Body of pancreas (tissue), 4 donors: ENCODE data around the gene C5. TPM values are rescaled to one million over a fixed set of nuclear protein-coding genes. Genes with fewer than 3 reads are reported as not detected.

Source experiments
- ATAC-seq: fragments of 150-250 bp; one replicate; pipeline ENCODE4 v1.9.1; 2016
- DNase-seq, 4 donors: peaks; one replicate each; pipeline ENCODE4 v3.0.0-alpha.2; 2019
- H3K27ac ChIP-seq, 4 donors: fragments of 200-600 bp; sonication (generic); 1 replicate in 3 of 4; 2 replicates in 1 of 4; pipeline versions ENCODE4 v1.5.1 to v1.6.1; 2016 to 2019; ENCODE audit warnings: mild to moderate bottlenecking in 1 of 4, mixed read lengths in 1 of 4, moderate library complexity in 1 of 4
- H3K27me3 ChIP-seq, 2 donors: fragments of 200-600 bp; sonication (generic); one replicate each; pipeline ENCODE4 v1.6.0; 2016; ENCODE audit warnings: mild to moderate bottlenecking in 1 of 2
- H3K36me3 ChIP-seq, 2 donors: fragments of 200-600 bp; sonication (generic); replicated peaks in 1 of 2; 2 replicates each; pipeline ENCODE4 v1.5.1; 2016; ENCODE audit warnings: low read depth in 2 of 2; ENCODE audit not compliant: insufficient read depth in 1 of 2
- H3K4me1 ChIP-seq: fragments of 200-600 bp; sonication (generic); one replicate; pipeline ENCODE4 v1.6.0; 2016
- H3K4me3 ChIP-seq, 2 donors: fragments of 200-600 bp; sonication (generic); 1 replicate in 1 of 2; 2 replicates in 1 of 2; pipeline ENCODE4 v1.5.1; 2016 to 2019
- H3K9me3 ChIP-seq, 3 donors: fragments of 200-600 bp; sonication (generic); 1 replicate in 2 of 3; 2 replicates in 1 of 3; pipeline ENCODE4 v1.5.1; 2016
- POLR2A ChIP-seq, 3 donors: fragments of 450-650 bp; IDR thresholded peaks; one replicate each; pipeline ENCODE4 v1.6.1; 2016; ENCODE audit warnings: antibody characterized with exemption in 3 of 3, mild to moderate bottlenecking in 2 of 3
- WGBS, 2 donors: methylation state at CpG; one replicate each; pipeline ENCODE4 v1.1.5; 2017; 5-methylcytosine and 5-hydroxymethylcytosine counted together
- intact Hi-C: fragments of 100-400 bp; cut with DNase I; formaldehyde crosslinking; loops from one replicate; pipeline ENCODE4 v1.15.1; 2023
- total RNA-seq, 2 donors: library from RNA; depleted of rRNA; stranded (reverse); fragments of >200 nt; gene quantifications; one replicate each; pipeline ENCODE4 v1.1.0, GENCODE V29; 2016
- TF ChIP-seq, protein P1 (sequence below), 7 experiments: fragments of 450-650 bp in 4 of 7; fragments of 200-600 bp in 3 of 7; sonication (generic) in 3 of 7; IDR thresholded peaks; one replicate each; pipeline ENCODE4 v1.5.1; 2016 to 2019; ENCODE audit warnings: antibody characterized with exemption in 7 of 7

Gene C5
- total RNA-seq, 2 donors from 2014 or later = 7.3 to 16.1 TPM

DNA sequence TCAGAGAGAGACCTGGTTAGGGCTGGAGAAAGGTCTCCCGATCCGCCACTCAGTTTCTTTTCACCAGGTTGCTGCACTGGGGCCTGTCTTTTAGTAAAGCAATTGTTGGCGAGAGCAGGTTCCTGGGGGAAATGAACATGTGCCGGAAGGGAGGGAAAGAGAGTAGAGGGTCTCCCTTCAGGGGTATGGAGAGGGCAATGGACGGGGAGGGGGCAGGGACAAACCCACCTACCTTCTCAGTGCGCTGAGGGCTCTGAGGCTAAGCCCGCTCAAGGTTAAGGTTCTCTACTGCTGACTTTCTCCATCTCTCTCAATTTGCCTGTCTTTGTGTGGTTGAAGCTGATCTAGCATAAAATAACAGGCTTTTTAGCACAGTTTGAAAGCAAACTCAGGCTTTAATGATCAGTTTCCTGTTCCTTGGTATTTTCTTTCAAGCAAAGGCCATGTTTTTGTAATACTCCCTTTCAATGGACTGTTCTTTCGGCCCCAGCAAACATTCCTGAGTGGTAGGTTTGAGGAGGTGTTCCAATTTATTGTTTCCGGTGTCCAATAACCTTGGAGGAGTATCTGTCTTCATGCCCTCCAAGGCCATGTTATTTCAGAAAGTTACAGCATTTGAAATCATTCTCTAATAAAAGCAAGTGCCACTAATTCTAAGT lies 98.0 kb downstream of the C5 start:
- Histone ChIP-seq H3K27me3 (no peaks in the 10 kb centered on the region), H3K4me1 (no peaks in the 10 kb centered on the region), H3K9me3 (no peaks in the 10 kb centered on the region), H3K27ac (no peak overlapping the region), H3K4me3 (no peak overlapping the region), H3K36me3 (no peaks in the 10 kb centered on the region)
- intact Hi-C loops = no loop called here
- ATAC-seq (no peak), DNase-seq (no peak)
- WGBS, 2 donors = 95 to 96% methylated on average over 9 of the region's 9 CpGs
- TF ChIP-seq, protein P1, sequence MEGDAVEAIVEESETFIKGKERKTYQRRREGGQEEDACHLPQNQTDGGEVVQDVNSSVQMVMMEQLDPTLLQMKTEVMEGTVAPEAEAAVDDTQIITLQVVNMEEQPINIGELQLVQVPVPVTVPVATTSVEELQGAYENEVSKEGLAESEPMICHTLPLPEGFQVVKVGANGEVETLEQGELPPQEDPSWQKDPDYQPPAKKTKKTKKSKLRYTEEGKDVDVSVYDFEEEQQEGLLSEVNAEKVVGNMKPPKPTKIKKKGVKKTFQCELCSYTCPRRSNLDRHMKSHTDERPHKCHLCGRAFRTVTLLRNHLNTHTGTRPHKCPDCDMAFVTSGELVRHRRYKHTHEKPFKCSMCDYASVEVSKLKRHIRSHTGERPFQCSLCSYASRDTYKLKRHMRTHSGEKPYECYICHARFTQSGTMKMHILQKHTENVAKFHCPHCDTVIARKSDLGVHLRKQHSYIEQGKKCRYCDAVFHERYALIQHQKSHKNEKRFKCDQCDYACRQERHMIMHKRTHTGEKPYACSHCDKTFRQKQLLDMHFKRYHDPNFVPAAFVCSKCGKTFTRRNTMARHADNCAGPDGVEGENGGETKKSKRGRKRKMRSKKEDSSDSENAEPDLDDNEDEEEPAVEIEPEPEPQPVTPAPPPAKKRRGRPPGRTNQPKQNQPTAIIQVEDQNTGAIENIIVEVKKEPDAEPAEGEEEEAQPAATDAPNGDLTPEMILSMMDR (IDR thresholded peaks at IDR 0.05) = no peak

DNA sequence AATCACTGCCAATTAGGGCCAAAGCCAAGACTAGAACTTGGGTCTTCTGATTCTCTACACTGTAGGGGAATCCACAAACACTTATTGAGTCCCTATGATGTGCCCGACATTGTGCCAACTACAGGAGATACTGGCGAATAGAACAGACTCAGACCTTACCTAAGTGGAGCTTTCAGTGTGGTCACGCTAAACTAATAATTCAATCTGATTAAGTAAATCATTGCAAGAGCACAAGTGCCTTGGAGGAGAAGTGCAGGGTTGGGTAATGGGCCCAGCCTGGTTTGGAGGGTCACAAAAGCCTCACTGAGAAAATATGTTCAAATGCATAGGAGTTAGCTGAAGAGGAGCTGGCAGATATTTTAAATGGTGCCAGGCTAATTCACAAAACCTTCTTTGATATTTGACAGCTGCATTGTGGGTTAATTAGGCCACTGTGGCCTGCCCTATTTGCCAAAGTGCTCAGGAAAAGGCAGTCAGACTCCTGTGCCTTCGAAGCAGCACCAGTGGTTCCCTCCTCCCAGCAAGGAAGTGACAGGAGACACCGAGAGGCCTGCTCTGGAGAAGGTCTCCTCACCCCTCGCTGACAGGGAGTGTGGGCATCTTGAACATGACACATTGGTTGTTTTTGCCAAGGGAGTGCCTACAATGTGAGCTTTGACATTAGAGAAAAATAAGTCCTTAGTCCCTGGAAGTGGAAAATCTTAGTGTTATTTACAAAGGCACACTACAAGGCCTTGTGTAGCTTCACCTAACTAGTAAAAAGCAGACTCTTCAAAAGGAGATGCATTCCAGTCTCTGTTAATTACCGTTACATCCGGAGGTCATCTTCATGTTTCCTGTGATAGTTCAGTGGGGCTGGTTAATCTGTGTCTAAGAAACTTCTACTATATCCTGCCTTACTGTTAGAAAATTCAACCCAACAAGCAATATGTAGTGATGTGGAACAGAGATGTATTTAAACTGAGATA lies 99.4 kb downstream of the C5 start:
- Histone ChIP-seq H3K27ac (no peak overlapping the region), H3K4me1 (no peaks in the 10 kb centered on the region), H3K9me3 (no peaks in the 10 kb centered on the region), H3K36me3 (no peaks in the 10 kb centered on the region), H3K4me3 (no peak overlapping the region), H3K27me3 (no peaks in the 10 kb centered on the region)
- no peak for TF ChIP-seq POLR2A (IDR thresholded peaks at IDR 0.05)
- TF ChIP-seq, protein P1 (IDR thresholded peaks at IDR 0.05) = no peak
- intact Hi-C loops = no loop called here
- DNase-seq (no peak), ATAC-seq (no peak)
- 72 to 80% methylated on average over 8 of the region's 8 CpGs for WGBS, 2 donors

DNA sequence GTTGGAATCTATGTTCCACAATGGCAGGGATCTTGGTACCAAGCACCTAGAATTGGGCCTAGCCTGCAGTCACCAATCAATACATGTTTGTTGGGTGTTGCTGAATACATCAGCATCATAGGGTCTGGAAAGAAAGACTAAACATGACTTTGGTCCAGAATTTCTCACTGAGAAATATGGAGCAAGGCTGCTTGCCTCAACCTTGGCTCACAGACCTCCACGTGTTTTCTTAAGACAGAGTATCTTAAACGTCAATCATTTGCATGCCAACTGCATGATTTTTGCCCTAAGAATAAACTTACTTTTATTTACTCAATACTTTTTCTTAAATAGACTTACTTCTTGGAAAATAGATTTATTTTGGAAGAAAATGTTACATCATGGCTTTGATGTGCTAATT lies 100.8 kb downstream of the C5 start:
- TF ChIP-seq POLR2A (IDR thresholded peaks at IDR 0.05) = no peak
- TF ChIP-seq, protein P1 (IDR thresholded peaks at IDR 0.05) = no peak
- Histone ChIP-seq H3K4me1 (no peaks in the 10 kb centered on the region), H3K27me3 (no peaks in the 10 kb centered on the region), H3K9me3 (no peaks in the 10 kb centered on the region), H3K4me3 (no peak overlapping the region), H3K36me3 (no peaks in the 10 kb centered on the region), H3K27ac (no peak overlapping the region)
- ATAC-seq (peak; percentile 40), DNase-seq (peak in 1 of 4 donors; percentile 36)
- intact Hi-C loops = no loop called here
- WGBS, 2 donors = 49 to 52% methylated on average over 2 of the region's 2 CpGs

- no peak overlapping the region for H3K27ac ChIP-seq
- WGBS, 2 donors = 83 to 93% methylated on average over 1 of the region's 1 CpG
- H3K36me3 ChIP-seq = no peaks in the 10 kb centered on the region
- no peaks in the 10 kb centered on the region for H3K4me1 ChIP-seq
- H3K9me3 ChIP-seq = no peaks in the 10 kb centered on the region
- H3K27me3 ChIP-seq = no peaks in the 10 kb centered on the region
- ATAC-seq (no peak), DNase-seq (no peak)
- H3K4me3 ChIP-seq = no peak overlapping the region
- intact Hi-C loops = no loop called here
- TF ChIP-seq, protein P1 (IDR thresholded peaks at IDR 0.05) = no peak
- TF ChIP-seq POLR2A (IDR thresholded peaks at IDR 0.05) = no peak
Observed at GRCh38 chr9:120948824-120949223, 101.3 kb downstream of the C5 start.
